Hematopoietic multipotent progenitor cell treated with erythropoietin and hydrocortisone succinate and interleukin-3 and kit ligand, for 8 days (in vitro differentiated cells): ENCODE data around the gene PLEKHG4B.
"Not testable (repeated sequence)": the region's sequence is repeated elsewhere in the genome, so short reads cannot be mapped to it uniquely, and the experiment has no call there.

ENCODE experiments used
- DNase-seq: peaks from one replicate; pipeline ENCODE4 v3.0.0-alpha.2; 2015

The PLEKHG4B gene

DNA sequence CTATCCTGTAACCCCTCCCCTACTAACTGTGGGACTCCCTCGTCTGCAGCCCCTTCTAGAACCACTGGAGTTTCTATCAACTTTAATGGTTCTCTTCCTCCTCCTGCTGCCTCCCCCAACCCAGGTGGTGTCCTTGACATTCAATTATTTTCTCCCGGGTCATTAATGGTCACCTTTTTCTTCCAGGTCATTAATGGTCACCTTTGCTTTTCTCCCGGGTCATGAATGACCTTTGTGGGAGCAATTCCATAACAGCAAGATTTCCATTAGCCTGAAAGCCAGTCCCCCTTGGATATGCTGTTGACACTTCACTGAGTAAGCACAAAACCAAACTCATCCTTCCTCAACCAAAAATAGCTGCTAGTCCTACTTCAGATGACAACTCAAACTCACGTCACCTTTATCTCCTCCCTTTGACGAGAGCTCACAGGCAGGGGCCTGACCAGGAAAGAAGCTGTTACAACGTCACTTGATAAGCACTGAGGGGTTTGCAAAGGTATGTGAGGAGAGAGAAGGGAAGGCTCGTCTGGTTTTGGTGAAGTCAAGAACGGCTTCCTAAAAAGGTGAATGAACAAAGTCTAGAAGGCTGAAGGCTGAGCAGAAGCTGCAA, 115.1 kb downstream of the PLEKHG4B start:
- no peak for DNase-seq

DNA sequence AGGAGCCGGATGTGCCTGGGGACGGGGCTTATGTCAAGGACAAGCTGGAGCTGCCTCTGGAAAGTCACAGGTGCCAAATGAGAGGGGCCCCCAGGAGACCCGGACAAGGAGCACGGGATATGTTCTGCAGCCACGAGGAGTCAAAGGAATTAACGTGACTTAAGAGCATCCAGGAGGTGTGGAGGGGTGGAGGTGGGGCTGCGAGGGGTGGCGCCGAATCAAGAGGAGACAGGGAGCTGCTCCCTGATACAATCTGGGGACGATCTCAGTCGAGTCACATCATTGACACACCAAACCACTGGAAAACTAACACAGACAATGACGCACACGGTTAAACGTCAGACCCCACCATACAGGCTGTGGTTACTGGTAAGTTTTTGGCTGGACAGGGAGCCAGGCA, 115.6 kb downstream of the PLEKHG4B start:
- no peak for DNase-seq

DNA sequence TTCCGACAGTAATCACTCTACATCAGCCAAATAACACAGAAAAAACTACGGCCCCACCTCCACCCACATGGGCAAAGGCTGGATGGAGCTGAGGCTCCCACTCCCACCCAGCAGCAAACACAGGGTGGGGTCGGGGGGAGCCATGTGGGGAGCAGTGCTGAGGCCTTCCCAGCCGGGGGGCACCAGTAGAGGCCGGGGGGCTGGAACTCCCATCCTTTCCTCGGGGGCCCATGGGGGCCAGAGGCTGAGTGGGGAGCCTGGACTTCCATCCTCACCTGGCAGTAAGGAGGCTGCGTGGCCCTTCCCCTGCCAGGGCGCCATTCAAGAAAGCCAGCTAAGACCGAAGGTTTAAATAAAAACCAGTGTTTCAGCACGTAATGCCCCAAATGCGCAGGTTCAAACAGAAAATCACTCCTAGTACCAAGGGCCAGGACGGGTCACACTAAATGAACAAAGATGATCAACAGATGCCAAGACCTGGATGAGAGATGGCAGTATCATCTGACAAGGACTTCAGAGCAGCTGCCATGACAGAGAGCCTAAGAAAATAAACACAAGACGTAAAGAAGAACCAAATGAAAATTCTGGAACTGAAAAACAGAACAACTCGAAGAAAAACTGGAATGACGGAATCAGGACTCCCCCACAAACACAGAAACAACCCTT, 116.6 kb downstream of the PLEKHG4B start:
- no peak for DNase-seq

DNA sequence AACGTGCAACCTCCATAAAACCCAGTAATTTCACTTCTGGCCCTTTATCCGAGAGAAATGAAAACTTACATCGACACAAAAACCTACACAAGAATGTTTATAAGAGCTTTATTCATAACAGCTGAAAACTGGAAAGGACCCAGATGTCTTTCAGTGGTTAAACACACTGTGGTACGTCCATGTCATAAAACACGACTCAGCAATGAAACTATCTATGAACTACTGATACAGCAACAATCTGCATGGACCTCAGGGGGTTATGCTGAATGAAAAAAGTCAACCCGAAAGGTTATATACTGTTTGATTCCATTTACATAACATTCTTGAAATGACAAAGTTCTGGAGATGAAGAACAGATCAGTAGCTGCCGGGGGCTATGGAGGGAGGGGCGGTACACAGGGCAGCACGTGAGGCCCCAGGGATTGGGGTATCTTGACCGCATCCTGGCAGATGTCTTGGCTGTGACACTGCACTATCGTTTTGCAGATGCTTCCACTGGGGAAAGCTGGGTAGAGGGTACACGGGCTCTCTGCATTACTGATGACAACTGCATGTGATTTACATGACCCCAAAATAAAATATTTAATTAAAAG, 121.9 kb downstream of the PLEKHG4B start:
- DNase-seq: no peak

DNA sequence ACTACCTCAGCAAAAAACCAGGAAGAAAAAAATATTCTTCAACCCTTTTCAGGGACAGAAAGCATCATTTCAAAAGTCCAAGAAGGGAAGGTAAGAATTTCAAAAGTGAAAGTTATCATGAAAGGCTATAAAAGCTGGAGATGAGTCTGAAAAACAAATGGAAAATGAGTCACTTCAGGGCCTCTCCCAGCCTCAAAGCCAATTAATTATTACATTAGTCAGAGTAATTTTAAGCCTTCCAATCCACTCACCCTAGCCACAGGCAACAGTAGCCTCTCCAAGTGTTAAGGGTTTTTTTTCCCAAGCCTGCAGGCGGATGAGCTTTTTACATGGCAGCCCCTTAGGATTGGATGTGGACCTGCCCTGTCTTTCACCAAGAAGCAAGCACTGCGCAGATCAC, 123.3 kb downstream of the PLEKHG4B start:
- not testable (repeated sequence) for DNase-seq

DNA sequence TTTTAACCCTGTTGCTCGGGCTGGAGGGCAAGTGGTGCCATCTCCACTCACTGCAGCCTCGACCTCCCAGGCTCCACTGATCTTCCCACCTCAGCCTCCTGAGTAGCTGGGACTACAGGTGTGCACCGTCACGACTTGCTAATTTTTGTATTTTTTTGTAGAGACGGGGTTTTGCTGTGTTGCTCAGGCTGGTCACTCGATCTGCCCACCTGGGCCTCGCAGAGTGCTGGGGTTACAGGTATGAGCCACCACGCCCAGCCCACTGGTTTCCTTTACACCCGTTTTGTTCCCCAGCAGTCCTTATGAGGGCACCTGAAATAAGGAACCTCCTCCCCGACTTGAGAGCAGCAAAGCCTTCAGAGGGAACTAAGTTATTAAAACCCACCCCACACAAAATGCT, 124.1 kb downstream of the PLEKHG4B start:
- DNase-seq: not testable (repeated sequence)

DNA sequence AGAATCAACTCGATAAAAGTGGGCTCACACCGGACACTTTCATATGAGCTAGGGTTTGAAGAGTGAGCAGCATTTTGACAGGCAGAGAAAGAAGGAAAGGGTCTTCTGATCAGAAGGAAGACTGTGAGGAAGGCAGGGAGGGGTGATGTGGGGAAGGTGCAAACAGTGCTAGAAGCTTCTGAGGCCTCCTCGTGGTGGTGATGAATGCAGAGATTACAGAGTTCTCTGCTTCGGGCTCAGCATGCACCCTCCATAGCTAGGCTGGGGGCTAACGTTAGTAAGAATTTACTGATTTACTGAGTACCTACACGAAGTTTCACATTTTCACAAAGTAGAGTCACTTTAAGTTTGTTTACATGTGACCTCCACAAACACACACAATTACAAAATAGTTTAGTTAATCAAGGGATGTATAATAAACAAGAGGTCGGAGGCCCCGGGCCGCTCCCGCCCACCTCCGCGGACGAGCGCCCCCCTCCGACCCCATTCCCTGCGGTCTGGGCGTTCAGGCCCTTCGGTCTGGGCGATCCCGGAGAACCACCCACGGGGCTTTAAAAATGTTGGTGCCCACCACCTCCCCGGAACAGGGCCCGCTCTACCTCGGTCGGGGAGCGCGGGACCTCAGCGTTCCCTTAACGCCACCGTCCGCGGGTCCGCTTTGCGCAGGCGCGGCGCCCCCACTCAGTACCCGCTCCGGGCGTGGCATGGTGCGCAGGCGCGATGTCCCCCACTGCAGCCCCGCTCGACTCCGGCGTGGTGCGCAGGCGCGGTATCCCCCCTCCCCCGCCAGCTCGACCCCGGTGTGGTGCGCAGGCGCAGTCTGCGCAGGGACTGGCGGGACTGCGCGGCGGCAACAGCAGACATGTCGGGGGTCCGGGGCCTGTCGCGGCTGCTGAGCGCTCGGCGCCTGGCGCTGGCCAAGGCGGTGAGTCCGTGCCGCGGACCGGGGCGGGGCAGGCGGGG, 125.8 kb downstream of the PLEKHG4B start, which contains the start of the genes CCDC127 and SDHA:
TSS of gene CCDC127 (minus strand) at position 660 of the 963 bp plus-strand sequence. CDS start 1,304 bp downstream, outside the sequence.
TSS of gene SDHA (plus strand) at position 827 of the 963 bp plus-strand sequence. CDS start at position 863, 36 bp downstream.
- peak; percentile 92 for DNase-seq

DNA sequence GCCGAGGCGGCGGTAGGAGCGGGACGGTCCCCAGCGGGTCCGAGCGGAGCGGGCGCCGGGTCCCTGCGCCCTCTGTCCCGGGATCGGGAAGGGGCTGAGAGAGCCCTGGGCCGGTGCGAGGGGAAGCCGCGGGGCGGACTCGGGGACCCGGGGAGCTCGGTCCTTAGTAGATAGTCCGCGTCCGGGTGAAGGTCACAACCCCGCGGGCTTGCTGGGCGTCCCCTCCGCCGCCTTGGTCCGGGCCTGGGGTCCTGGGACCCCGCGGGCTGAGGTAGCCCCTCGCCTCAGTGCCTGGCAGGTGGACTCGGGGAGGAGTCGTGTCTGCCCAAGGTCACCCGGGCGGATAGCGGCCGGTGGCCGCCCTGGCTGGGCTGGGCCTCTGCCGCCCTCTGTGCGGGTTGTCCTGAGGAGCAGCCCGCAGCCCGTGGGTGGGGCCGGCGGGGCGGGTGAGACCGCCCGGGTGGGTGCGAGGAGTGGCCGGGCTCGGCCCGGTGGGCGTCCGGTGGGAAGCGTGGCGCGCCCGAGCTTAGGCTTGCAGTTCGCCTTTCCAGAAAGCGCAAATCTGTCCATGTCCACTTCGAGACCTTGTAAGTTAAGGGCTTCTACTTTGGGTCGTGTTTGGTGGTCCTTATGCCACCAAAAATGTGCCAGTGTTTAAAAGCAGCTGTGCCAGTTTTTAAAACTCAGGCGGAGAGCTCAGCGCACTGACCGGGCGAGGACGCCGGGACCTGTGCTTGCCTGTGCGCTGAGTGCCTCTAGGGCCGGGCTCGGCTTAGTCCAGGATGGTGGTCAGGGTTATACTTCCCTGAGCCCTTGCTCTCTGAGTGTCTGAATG, 126.7 kb downstream of the PLEKHG4B start:
- DNase-seq: peak; percentile 20

DNA sequence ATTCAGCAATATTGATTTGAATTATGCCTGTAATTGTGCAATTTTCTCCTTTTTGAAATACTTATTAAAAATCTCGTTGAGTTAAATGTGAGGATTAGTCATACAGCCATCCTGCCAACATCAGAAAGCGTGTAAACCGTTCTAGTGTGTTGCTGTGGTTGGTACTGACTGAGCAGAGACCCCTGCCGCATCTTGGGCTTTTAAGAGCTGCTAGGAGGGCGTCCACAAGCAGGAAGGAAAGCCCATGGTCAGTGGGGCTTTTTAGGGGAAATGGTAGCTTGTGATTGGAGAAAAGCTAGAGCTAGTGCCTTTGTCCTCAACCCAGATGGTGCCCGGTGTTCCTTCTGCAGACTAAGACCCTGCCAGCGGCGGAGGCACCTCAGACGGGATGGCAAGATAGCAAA, 127.5 kb downstream of the PLEKHG4B start:
- DNase-seq: peak; percentile 34

DNA sequence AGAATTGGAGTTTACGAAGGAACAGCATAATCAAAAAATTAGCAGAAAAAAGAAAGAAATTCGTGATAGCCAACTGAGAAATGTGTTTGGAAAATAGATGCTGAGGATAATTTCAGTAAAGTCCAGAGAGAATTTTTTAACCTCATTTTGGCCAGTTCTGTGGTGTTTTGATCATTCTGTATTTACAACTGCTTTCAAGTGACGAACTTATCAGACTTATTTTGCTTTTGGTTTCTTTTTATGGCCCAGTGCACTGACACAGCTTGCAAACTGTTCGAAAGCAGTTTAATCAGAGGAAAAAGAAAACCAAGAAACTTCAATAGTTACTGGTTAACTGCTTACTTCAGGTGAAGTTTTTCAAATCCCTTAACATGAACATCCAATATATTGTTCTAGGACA, 128.0 kb downstream of the PLEKHG4B start:
- peak; percentile 29 for DNase-seq

DNA sequence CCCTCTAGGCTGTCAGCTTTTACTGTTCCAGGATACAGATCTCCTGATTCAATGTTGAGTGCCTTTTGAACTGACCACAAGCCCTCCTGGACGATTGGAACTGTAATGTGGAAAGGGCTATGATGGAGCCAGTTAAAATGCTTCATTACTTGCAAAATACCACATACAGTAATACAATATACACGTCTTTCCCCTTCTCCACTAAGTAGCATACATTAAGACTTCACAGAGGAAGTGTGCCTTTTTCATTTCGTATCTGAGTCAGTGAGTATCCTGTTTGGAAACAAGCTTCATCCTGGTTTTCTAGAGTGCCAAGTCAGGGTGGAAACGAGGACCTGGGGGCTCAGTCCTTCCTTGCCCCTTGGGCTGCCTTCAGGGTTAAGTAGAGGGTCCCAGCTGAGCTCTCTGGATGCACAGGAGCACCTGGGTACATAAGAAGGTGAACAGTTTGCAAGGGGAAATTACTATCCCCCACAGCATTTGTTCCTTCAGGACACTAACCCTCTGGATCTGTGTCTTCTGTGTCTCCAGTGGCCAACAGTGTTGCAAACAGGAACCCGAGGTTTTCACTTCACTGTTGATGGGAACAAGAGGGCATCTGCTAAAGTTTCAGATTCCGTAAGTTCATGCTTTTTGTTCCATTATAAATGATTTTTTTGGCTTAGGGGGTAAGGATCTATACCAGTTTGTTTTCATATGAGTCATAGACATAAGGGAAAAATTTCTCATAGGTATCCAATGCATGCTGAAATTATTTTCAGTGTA, 131.2 kb downstream of the PLEKHG4B start:
- DNase-seq: not testable (repeated sequence)

DNA sequence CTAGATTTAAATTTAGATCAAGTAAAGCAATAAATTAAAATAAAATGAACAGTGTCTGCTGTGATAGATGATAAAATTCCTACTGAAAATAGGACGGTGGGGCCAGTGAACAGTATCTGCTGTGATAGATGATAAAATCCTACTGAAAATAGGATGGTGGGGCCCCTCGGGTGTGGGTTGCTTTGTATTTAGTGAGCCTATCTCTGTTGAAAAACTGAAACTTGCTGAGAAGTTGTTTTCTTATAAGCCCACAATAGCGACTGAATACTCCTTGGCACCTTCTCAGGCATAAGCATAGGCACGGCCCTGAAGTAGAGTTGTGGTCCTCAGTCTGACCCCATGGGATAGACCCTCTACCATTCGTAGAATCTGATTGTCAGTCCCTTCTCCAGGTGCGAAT, 131.8 kb downstream of the PLEKHG4B start:
- DNase-seq: no peak

DNA sequence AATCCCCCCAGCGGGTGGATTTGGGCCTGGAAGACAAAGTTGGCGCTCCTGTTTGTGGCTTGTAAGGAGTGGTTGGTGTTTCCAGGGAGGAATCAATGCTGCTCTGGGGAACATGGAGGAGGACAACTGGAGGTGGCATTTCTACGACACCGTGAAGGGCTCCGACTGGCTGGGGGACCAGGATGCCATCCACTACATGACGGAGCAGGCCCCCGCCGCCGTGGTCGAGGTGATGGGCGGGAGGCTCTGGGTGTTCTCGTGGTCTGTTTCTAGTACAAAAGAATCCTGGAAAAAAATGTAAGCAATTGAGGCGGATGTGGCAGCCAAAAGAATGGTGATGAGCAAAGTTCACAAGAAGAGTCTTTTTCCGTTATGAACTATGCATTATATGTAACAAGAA, 133.4 kb downstream of the PLEKHG4B start:
- no peak for DNase-seq

DNA sequence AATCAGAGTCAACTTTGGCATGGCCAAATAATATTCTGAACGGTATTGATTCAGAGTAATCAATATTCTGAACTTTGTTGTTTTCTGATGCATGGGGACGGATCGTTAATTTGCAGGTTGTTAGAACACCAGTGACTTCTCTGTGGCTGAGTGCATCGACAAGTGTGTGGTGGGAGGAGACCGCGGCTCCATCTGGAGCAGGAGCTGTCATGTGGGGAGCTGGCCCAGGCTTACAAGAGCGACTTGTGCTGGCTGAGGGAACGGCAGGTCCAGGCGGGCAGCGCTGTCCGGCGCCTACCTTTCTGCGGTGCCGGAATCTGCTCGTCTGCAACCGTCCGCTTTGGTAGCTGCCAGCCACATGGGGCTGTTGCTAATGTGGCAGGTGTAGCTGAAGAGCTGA, 135.4 kb downstream of the PLEKHG4B start:
- DNase-seq: not testable (repeated sequence)

DNA sequence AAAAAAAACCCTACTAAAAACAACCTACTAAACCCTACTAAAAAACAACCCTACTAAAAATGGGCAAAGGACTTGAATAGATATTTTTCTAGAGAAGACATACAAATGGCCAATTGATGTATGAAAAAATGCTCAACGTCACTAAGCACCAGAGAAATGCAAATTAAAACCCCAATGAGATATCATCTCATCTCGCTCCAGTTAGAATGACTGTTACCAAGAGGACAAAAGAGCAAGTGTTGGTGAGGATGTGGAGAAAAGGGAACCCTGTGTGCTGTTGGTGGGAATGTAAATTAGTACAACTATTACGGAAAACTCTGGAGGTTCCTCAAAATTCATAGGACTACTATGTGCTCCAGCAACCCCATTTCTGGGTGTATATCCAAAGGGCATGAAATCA, 136.9 kb downstream of the PLEKHG4B start:
- no peak for DNase-seq

DNA sequence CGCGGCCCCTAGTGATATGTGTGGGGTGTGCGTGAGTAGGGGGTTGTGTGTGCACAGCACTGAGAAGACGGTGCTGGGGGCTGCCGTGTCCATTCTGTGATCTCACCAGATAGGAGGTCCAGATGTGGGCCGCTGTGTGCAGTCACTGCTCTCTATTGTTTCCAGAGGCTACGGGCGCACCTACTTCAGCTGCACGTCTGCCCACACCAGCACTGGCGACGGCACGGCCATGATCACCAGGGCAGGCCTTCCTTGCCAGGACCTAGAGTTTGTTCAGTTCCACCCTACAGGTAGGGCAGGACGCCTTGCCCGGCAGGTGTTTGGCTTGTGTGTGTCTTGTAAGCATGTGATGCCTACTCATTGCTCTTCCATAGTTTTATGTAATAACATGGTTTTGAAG, 138.7 kb downstream of the PLEKHG4B start:
- no peak for DNase-seq

DNA sequence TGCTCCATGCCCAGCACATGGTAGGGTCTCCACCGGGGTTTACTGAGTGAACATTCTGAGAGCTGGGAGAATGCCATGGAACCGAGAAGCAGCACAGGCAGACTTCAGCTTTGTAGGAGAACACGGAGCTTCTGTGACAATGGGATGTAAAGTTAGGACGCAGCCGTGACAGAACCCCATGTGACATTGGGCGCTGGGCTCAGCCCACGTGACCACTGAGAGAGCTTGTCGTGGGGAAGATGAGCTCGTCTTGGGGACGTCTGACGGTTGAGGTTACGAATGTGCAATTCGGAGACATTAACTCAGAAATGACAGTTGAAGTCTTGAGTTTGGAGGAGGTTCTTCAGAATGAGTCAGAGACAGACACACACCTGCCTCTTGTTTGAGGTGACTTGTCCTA, 139.7 kb downstream of the PLEKHG4B start:
- no peak for DNase-seq

DNA sequence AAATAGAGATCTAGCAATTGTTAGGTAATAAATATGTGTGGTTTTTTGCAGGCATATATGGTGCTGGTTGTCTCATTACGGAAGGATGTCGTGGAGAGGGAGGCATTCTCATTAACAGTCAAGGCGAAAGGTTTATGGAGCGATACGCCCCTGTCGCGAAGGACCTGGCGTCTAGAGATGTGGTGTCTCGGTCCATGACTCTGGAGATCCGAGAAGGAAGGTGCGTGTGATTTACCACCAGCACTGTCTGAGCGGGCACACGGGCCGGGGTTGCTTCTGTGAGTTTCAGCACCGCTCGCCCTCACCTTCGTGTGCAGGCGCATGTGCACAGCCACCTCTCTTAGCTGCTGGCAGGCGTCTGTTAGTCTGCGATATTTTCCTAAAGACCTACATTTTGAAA, 141.5 kb downstream of the PLEKHG4B start:
- DNase-seq: not testable (repeated sequence)

DNA sequence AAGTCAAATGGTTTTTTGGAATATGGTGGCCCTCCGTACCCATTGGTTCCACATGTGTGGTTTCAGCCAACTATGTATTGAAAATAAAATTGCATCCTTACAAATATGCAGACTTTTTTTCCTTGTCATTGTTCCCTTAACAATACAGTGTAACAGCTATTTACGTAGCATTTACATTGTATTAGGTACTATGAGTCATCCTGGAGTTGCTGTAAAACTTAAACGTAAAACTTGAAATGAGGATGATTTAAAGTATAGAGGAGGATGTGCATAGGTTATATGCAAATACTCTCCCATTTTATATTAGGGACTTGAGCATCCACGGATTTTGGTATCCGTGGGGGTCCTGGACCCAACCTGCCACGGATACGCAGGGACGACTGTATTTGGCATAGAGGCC, 142.5 kb downstream of the PLEKHG4B start:
- DNase-seq: no peak

DNA sequence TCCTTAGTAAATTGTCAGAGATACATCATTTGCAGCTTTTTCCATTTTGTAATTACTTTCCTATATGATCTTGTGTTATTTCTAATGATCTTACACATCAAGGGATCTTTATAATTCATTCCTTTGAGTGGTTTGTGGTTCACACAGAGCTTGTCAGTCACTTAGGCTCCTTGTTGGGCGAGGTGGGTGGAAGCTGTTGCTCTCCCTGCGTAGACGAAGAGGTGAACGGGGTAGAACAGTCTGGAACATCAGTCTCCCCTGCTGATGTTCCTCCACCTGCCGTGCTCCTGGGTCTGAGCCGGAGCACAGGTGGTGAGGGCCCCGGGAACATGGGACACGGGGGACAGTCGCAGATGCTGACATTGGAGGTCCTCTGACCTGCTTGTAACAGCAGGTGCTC, 143.6 kb downstream of the PLEKHG4B start:
- DNase-seq: not testable (repeated sequence)

DNA sequence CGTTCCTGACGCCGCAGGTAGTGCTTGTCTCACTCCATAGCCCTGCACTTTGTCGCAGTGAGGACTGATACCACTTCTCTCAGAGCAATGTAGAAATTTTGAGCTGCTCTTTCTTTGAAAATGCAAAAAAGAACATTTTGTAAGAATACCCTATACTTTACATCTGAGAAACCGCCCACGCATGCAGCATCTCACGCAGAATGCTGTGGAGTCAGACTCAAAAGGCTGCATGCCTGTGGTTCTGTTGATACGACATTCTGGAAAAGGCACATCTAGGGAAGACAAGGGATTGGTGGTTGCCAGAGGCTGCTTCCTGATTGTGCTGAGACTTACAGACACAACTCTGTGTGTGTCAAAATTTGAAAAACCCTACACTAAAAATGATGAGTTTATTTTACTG, 146.0 kb downstream of the PLEKHG4B start:
- DNase-seq: not testable (repeated sequence)
